ENCODE data around the gene NME5.
"Not testable (repeated sequence)": the region's sequence is repeated elsewhere in the genome, so short reads cannot be mapped to it uniquely, and the experiment has no call there.

The NME5 gene

DNA sequence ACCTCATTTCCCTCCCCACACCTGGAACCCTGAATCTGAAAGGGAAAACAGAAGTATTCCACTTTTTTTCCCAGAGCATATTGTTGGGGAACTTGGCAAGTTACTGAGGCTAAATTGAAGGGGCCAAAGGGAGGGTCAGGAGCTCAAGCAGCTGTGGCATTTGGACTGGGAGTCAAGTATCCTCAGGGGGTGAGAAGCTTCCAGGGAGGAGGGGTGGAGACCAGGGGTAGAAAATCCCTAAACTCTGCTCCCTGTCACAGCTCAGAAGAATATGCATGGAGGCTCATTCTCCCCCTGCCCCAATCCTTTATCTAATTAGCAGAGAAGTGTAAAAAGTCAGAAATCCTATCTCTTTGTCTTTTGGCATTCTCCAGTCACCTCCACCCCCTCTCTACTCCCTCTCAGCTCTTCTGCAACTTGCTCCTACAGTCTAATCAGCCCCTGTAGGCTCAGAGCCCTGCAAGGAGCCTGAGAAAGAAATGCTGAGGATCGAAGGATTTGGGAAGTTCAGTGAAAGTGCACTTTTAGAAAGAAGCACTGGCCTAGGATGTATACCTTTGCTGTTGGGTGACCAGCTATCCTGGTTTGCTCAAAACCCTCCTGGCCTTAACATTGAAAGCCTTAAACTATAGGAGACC lies 61.1 kb downstream of the NME5 start:
- DNase-seq: peak in 3 of 56 donors; percentile 4 to 28 (median 5)

- DNase-seq: peak in 44 of 56 donors; percentile 1 to 84 (median 16)
Observed at GRCh38 chr5:138077064-138077696, 62.0 kb downstream of the NME5 start.

- not testable (repeated sequence) for DNase-seq
Observed at GRCh38 chr5:138070026-138070425, 69.2 kb downstream of the NME5 start.

- peak in 48 of 56 donors; percentile 6 to 82 (median 36) for DNase-seq
Observed at GRCh38 chr5:138068742-138069600, 70.3 kb downstream of the NME5 start.

DNA sequence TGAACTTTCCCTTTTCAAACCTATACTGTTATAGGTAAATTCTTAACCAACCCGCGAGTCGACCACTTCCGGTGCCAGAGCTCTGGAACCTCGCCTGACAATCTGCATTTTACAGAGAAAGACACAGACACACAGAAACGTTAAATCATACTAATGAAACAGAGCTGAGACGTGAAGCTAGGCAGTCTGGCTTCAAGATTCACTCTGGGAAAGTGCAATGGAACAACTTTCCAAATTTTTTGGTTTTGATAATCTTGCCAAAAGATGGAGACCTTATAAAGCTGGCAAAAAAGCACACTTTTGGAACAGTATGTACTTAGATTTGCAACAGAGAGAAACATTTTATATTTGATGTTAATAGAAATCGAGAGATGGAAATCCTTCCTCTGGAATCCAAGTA lies 71.3 kb downstream of the NME5 start:
- no peak for DNase-seq

Data from nucleus accumbens (tissue), 56 donors.